T47D (cell line): ENCODE measurements around the gene KLHL24.
"Not testable (repeated sequence)": the region's sequence is repeated elsewhere in the genome, so short reads cannot be mapped to it uniquely, and the experiment has no call there.

Experiments
- DNase-seq, 2 experiments: peaks; one replicate each; pipeline versions ENCODE4 v3.0.0 to v3.0.0-alpha.2; 2011 to 2012; ENCODE audit warnings: low read depth in 1 of 2, low spot score in 1 of 2
- JUND ChIP-seq: IDR thresholded peaks from 2 replicates; pipeline ENCODE4 v1.6.1; 2012; ENCODE audit warnings: low read depth
- in situ Hi-C: cut with HindIII; loops from 2 replicates; pipeline ENCODE4 v1.10.0; 2016; ENCODE audit warnings: low sequenced_read_pairs, low pct_unique_long_range_greater_than_20kb

Gene KLHL24

GRCh38 chr3:183635431-183636220 lies at the start of gene KLHL24:
KLHL24 (plus strand) TSS chr3:183635623; CDS start chr3:183650357, 14,734 bp downstream.
- peak; percentile 95 to 99 for DNase-seq
- in situ Hi-C loops, result no loop called here
- no peak for TF ChIP-seq JUND

GRCh38 chr3:183586477-183586876 lies 48.9 kb upstream of the KLHL24 start:
- no peak for DNase-seq
- in situ Hi-C loops, result no loop called here
- TF ChIP-seq JUND, result no peak

DNA sequence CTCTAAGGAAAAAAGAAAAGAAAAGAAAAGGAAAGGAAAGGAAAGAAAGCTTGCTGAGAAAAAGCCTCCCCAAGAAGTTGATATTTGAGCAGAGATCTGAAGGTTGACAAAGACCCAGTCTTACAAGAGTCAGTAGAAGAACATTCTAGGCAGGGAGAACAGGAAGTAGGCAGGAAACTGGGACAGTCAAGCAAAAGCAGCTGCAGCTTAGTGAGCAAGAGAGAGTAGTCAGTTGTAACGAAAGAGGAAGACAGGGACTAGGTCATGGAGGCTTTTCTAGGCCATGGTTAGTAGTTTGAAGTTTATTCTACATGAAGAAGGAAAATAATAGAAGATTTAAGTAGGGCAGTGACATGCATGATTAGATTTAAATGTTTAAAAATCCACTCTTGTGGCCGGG lies 48.1 kb upstream of the KLHL24 start:
- no peak for TF ChIP-seq JUND
- in situ Hi-C loops, result no loop called here
- no peak for DNase-seq

DNA sequence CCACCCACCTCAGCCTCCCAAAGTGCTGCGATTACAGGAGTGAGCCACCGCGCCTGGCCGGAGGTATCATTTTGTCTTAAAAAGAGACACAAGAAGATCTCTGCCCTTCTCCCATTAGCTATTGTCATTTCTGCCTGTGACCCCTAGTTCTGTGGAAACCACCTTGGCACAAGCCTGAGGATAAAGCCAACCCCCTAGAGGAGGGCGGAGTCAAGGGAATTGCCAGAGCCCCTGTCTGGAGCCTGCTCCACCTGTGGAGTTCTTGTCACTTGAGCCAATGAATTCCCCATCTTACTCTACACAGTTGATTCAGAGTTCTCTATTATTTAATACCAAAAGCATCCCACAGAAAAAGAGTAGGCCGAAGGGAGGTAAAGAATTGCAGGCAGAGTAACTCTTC lies 45.0 kb upstream of the KLHL24 start:
- no peak for TF ChIP-seq JUND
- no peak for DNase-seq
- in situ Hi-C loops, result no loop called here

DNA sequence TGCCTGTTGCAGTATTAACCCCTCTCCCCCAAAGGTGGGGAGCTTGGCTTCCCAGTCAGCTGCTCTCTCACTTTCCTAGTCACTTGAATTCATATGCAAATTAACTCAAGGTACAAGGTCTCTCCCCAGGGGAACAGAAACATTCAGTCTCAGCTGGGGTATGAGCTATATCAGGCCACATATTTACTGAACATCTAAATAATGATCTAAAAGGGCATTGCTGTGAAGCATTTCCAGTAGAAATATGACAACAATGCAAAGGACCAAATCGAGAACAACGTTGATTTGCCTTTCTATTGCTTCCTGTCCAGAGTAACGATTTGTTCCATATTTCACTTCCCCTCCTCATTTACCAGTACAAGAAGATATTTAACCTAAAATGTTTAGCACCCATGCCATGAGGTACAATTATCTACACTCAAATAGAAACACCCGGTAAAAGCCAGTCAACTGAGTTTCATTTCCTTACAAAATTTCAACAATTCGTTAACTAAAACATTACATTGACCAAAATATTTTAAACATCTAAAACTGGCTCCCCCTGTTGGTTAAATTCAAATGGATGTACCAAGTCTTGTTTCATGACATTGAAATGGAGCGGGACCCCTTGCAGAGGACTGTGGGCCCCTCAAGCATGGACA lies 43.4 kb upstream of the KLHL24 start:
- DNase-seq, result no peak
- in situ Hi-C loops, result no loop called here
- no peak for TF ChIP-seq JUND

- DNase-seq, result no peak
- TF ChIP-seq JUND, result no peak
- in situ Hi-C loops, result no loop called here
These were observed 42.6 kb upstream of the KLHL24 start for GRCh38 chr3:183592821-183593220.

DNA sequence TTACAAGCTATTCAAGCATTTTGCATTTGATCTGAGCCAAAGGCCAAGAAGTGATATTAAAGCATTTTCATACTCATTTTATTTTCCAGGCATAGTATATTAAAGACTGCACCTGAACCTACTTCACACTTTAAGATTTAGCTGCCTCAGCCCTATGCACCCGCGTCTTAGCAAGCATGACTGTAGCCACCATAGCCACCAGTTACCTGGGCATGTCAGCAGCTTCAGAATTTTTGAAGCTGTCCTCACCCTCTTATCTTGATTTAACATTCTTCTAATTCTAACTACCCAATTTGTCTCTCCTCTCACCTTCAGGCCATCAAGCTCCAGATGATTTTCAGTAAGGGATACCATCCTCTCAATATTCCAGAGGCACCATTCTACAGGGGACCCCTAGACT lies 40.8 kb upstream of the KLHL24 start:
- no peak for TF ChIP-seq JUND
- in situ Hi-C loops, result no loop called here
- no peak for DNase-seq

GRCh38 chr3:183597959-183598358 lies 37.5 kb upstream of the KLHL24 start:
- no peak for DNase-seq
- no peak for TF ChIP-seq JUND
- in situ Hi-C loops, result no loop called here

DNA sequence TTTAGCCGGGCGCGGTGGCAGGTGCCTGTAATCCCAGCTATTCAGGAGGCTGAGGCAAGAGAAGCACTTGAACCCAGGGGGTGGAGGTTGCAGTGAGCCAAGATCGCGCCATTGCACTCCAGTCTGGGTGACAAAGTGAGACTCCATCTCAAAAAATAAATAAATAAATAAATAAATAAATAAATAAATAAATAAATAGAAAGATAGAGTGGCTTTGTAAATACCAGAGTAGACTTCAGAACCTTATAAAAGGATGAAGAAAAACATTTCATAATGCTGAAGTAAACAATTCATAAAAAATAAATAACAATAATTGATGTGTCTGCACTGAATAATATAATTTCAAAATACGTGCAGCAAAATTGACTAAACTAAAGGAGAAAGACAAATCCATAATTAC lies 24.1 kb upstream of the KLHL24 start:
- DNase-seq, in situ Hi-C loops: not testable (repeated sequence)

GRCh38 chr3:183613366-183614285 lies 21.8 kb upstream of the KLHL24 start:
- in situ Hi-C loops, result no loop called here
- DNase-seq, result no peak
- no peak for TF ChIP-seq JUND

- no peak for DNase-seq
- in situ Hi-C loops, result no loop called here
- no peak for TF ChIP-seq JUND
These were observed 16.9 kb upstream of the KLHL24 start for GRCh38 chr3:183618542-183618941.

DNA sequence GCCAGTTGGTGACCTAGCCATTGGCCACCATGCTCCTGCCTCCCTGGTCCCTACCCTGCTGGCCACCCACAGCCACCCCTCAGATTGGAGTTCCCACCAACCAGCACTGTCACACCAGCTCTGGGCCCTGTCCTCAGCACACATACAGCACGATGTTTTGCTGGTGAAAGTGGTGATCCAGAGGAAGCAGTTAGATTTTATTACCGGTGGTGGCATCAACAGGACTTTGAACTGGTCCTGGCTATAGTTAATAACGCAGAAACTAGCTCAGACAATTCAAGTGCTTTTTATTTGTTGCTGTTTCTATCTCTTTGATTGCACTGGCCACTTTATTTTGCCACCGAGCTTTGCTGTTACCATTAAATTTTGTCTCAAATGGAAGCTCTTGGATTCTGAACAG lies 16.4 kb upstream of the KLHL24 start:
- TF ChIP-seq JUND, result no peak
- DNase-seq, result no peak
- in situ Hi-C loops, result no loop called here
